ENCODE measurements around the gene CDADC1. TPM values are rescaled to one million over a fixed set of nuclear protein-coding genes. Genes with fewer than 3 reads are reported as not detected.

The CDADC1 gene
- polyA plus RNA-seq, 1 donor from 2014 or later: 11.6 TPM

- no peak overlapping the region for H2AFZ ChIP-seq (ENCODE audit: low read depth, low read length)
- no peak overlapping the region for H3K4me3 ChIP-seq (ENCODE audit: low read length)
- no peaks in the 10 kb centered on the region for H4K20me1 ChIP-seq (ENCODE audit: insufficient read depth)
- no peaks in the 10 kb centered on the region for H3F3A ChIP-seq (ENCODE audit: insufficient read depth, low read length, poor library complexity, severe bottlenecking)
- H3K9ac ChIP-seq (ENCODE audit: low read length): no peak overlapping the region
- H3K36me3 ChIP-seq (ENCODE audit: insufficient read depth, low read length): no peaks in the 10 kb centered on the region
- H3K4me2 ChIP-seq (ENCODE audit: low read length): no peak overlapping the region
- no peaks in the 10 kb centered on the region for H3K9me3 ChIP-seq (ENCODE audit: low read length)
- no peaks in the 10 kb centered on the region for H3K79me2 ChIP-seq (replicated peaks; ENCODE audit: insufficient read depth, low read length)
- no peaks in the 10 kb centered on the region for H3K27me3 ChIP-seq (ENCODE audit: insufficient read depth, low read depth, low read length)
- no peaks in the 10 kb centered on the region for H3K9me2 ChIP-seq (ENCODE audit: insufficient read depth, low read length)
- H3K27ac ChIP-seq (ENCODE audit: low read length): no peak overlapping the region
- no peak for TF ChIP-seq REST (IDR thresholded peaks at IDR 0.05; ENCODE audit: borderline replicate concordance)
- no peak for TF ChIP-seq TAF1 (IDR thresholded peaks at IDR 0.05; ENCODE audit: low read depth)
- no peak for TF ChIP-seq MXI1 (conservative IDR thresholded peaks at IDR 0.05; ENCODE audit: poor library complexity, severe bottlenecking)
- no peak for TF ChIP-seq EZH2 (IDR thresholded peaks at IDR 0.05; ENCODE audit: borderline replicate concordance, insufficient read depth, low read length, poor library complexity, severe bottlenecking)
- TF ChIP-seq CTCF (IDR thresholded peaks at IDR 0.05; ENCODE audit: poor library complexity, severe bottlenecking): no peak
- no peak for TF ChIP-seq POLR2AphosphoS5 (IDR thresholded peaks at IDR 0.05)
- TF ChIP-seq EP300 (conservative IDR thresholded peaks at IDR 0.05; ENCODE audit: poor library complexity, severe bottlenecking): no peak
- no peak for TF ChIP-seq SMC3 (conservative IDR thresholded peaks at IDR 0.05; ENCODE audit: poor library complexity)
- TF ChIP-seq RAD21 (conservative IDR thresholded peaks at IDR 0.05): no peak
Observed at GRCh38 chr13:49336655-49337054, 88.9 kb downstream of the CDADC1 start.

- no peak overlapping the region for H3K9ac ChIP-seq (ENCODE audit: low read length)
Observed at GRCh38 chr13:49340161-49340560, 92.4 kb downstream of the CDADC1 start.

More at GRCh38 chr13:49340161-49340560, 92.4 kb downstream of the CDADC1 start:
- Histone ChIP-seq H3K4me3 (ENCODE audit: low read length) (no peak overlapping the region), H3K27ac (ENCODE audit: low read length) (no peak overlapping the region), H3K79me2 (replicated peaks; ENCODE audit: insufficient read depth, low read length) (no peaks in the 10 kb centered on the region), H3K9me2 (ENCODE audit: insufficient read depth, low read length) (no peaks in the 10 kb centered on the region), H3K9me3 (ENCODE audit: low read length) (no peaks in the 10 kb centered on the region), H3K27me3 (ENCODE audit: insufficient read depth, low read depth, low read length) (no peaks in the 10 kb centered on the region), H4K20me1 (ENCODE audit: insufficient read depth) (no peaks in the 10 kb centered on the region), H3K4me2 (ENCODE audit: low read length) (no peak overlapping the region), H2AFZ (ENCODE audit: low read depth, low read length) (no peak overlapping the region), H3F3A (ENCODE audit: insufficient read depth, low read length, poor library complexity, severe bottlenecking) (no peaks in the 10 kb centered on the region), H3K36me3 (ENCODE audit: insufficient read depth, low read length) (no peaks in the 10 kb centered on the region)
- no peak for TF ChIP-seq MXI1 (conservative IDR thresholded peaks at IDR 0.05; ENCODE audit: poor library complexity, severe bottlenecking)
- TF ChIP-seq RAD21 (conservative IDR thresholded peaks at IDR 0.05): no peak
- no peak for TF ChIP-seq CTCF (IDR thresholded peaks at IDR 0.05; ENCODE audit: poor library complexity, severe bottlenecking)
- no peak for TF ChIP-seq POLR2AphosphoS5 (IDR thresholded peaks at IDR 0.05)
- TF ChIP-seq EP300 (conservative IDR thresholded peaks at IDR 0.05; ENCODE audit: poor library complexity, severe bottlenecking): no peak
- TF ChIP-seq SMC3 (conservative IDR thresholded peaks at IDR 0.05; ENCODE audit: poor library complexity): no peak
- no peak for TF ChIP-seq TAF1 (IDR thresholded peaks at IDR 0.05; ENCODE audit: low read depth)
- TF ChIP-seq EZH2 (IDR thresholded peaks at IDR 0.05; ENCODE audit: borderline replicate concordance, insufficient read depth, low read length, poor library complexity, severe bottlenecking): no peak
- no peak for TF ChIP-seq REST (IDR thresholded peaks at IDR 0.05; ENCODE audit: borderline replicate concordance)

Measured in neural cell (in vitro differentiated cells).